HG02884 (cell line): ENCODE data around the gene TBCE.

ENCODE experiments used
- ATAC-seq: cut with Tn5 transposase; IDR thresholded peaks from one replicate; pipeline ENCODE4 v1.9.1; 2021; ENCODE audit warnings: mild to moderate bottlenecking, moderate library complexity; ENCODE audit not compliant: unreplicated experiment

The TBCE gene

DNA sequence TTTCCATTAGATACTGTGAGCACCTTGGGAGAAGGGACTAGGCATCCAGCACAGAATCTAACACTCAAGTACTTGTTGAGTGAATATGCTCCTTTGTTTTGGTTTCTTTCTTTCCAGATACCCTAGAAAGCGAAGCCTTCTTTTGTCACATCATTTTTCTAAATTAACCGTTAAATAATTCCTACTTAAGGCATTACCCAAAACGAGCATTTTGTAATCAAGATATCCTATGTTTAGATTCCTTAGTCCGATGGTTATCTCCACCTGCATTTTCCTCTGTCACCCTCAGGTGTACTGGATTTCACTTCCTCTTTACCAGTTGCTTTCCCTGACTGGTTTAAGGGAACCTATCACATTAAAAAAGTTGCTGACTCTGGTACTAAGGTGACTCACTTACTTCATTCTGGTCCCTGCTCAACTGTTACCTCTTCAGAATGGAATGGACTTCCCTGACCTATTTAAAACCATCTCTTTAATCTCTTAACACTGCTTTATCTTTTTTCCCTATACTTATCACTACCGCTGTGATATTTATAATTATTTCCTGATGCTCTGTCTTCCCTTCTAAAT is 133.8 kb downstream of the TBCE start:
- no peak for ATAC-seq
